Fibroblast of lung (primary cell): ENCODE results near the gene SLC7A5. TPM values are rescaled to one million over a fixed set of nuclear protein-coding genes. Genes with fewer than 3 reads are reported as not detected.
"Not testable (repeated sequence)": the region's sequence is repeated elsewhere in the genome, so short reads cannot be mapped to it uniquely, and the experiment has no call there.

Experiments used
- DNase-seq, 2 donors: peaks; one replicate each; pipeline versions ENCODE4 v3.0.0 to v3.0.0-alpha.2; 2010; ENCODE audit warnings: low read depth in 2 of 2
- H2AFZ ChIP-seq: 2 replicates; pipeline ENCODE4 v1.5.1; 2012; ENCODE audit warnings: low read length, control low read depth, inconsistent platforms
- H3K27ac ChIP-seq: 2 replicates; pipeline ENCODE4 v1.5.1; 2011; ENCODE audit warnings: low read length, control low read depth; ENCODE audit not compliant: insufficient read depth
- H3K27me3 ChIP-seq: 2 replicates; pipeline ENCODE4 v1.5.1; 2011; ENCODE audit warnings: mild to moderate bottlenecking, low read length; ENCODE audit not compliant: control insufficient read depth, insufficient read depth
- H3K36me3 ChIP-seq: 2 replicates; pipeline ENCODE4 v1.5.1; 2011; ENCODE audit warnings: low read length; ENCODE audit not compliant: control insufficient read depth, insufficient read depth
- H3K4me1 ChIP-seq: 2 replicates; pipeline ENCODE4 v1.5.1; 2011; ENCODE audit warnings: low read length; ENCODE audit not compliant: control insufficient read depth, insufficient read depth; ENCODE audit errors: extremely low read depth
- H3K4me2 ChIP-seq: 2 replicates; pipeline ENCODE4 v1.5.1; 2011; ENCODE audit warnings: low read length, control low read depth; ENCODE audit not compliant: insufficient read depth; ENCODE audit errors: extremely low read depth
- H3K4me3 ChIP-seq, 4 experiments: fragments of 200-600 bp in 1 of 4; sonication (generic) in 1 of 4; replicated peaks in 1 of 4; 2 replicates each; pipeline ENCODE4 v1.5.1; 2011 to 2016; ENCODE audit warnings: low read length in 4 of 4, low read depth in 3 of 4, mild to moderate bottlenecking in 3 of 4, control low read depth in 2 of 4, inconsistent platforms in 1 of 4, mixed read lengths in 1 of 4; ENCODE audit not compliant: insufficient read depth in 1 of 4; ENCODE audit errors: control extremely low read depth in 1 of 4
- H3K79me2 ChIP-seq: 2 replicates; pipeline ENCODE4 v1.5.1; 2012; ENCODE audit warnings: mild to moderate bottlenecking, low read length, inconsistent platforms; ENCODE audit not compliant: control insufficient read depth, insufficient read depth
- H3K9ac ChIP-seq: 2 replicates; pipeline ENCODE4 v1.5.1; 2011; ENCODE audit warnings: mild to moderate bottlenecking, low read length, control low read depth; ENCODE audit not compliant: insufficient read depth
- H3K9me3 ChIP-seq: 2 replicates; pipeline ENCODE4 v1.5.1; 2012; ENCODE audit warnings: low read depth, low read length; ENCODE audit not compliant: control insufficient read depth, insufficient read depth
- H4K20me1 ChIP-seq: 2 replicates; pipeline ENCODE4 v1.5.1; 2011; ENCODE audit warnings: low read length; ENCODE audit not compliant: control insufficient read depth, insufficient read depth; ENCODE audit errors: extremely low read depth
- EZH2 ChIP-seq: IDR thresholded peaks from 2 replicates; pipeline ENCODE4 v1.5.1; 2012; ENCODE audit warnings: low read length, control low read depth, mild to moderate bottlenecking; ENCODE audit errors: missing control alignments
- polyA plus RNA-seq, 2 donors: library from polyadenylated mRNA; depleted of rRNA in 1 of 2; stranded (reverse) in 1 of 2; unstranded in 1 of 2; fragments of >200 nt; gene quantifications; 2 replicates each; pipeline ENCODE4 v1.2.1, GENCODE V29; 2011 to 2012; ENCODE audit warnings: missing spikeins in 1 of 2
- total RNA-seq: library from RNA; depleted of rRNA; stranded (reverse); fragments of >200 nt; gene quantifications from 2 replicates; pipeline ENCODE4 v1.2.1, GENCODE V29; 2014
- TF ChIP-seq, protein P1 (sequence below), 2 donors: IDR thresholded peaks in 1 of 2; conservative IDR thresholded peaks in 1 of 2; 1 replicate in 1 of 2; 2 replicates in 1 of 2; pipeline ENCODE4 v1.5.1; 2011 to 2012; ENCODE audit warnings: low read length in 2 of 2, control low read depth in 1 of 2, inconsistent platforms in 1 of 2, low read depth in 1 of 2, mild to moderate bottlenecking in 1 of 2

Gene SLC7A5
- total and polyA plus RNA-seq, 2 donors (not counting 1 experiment from before 2014, with no cell fraction given), result 5.2 to 38.3 TPM

DNA sequence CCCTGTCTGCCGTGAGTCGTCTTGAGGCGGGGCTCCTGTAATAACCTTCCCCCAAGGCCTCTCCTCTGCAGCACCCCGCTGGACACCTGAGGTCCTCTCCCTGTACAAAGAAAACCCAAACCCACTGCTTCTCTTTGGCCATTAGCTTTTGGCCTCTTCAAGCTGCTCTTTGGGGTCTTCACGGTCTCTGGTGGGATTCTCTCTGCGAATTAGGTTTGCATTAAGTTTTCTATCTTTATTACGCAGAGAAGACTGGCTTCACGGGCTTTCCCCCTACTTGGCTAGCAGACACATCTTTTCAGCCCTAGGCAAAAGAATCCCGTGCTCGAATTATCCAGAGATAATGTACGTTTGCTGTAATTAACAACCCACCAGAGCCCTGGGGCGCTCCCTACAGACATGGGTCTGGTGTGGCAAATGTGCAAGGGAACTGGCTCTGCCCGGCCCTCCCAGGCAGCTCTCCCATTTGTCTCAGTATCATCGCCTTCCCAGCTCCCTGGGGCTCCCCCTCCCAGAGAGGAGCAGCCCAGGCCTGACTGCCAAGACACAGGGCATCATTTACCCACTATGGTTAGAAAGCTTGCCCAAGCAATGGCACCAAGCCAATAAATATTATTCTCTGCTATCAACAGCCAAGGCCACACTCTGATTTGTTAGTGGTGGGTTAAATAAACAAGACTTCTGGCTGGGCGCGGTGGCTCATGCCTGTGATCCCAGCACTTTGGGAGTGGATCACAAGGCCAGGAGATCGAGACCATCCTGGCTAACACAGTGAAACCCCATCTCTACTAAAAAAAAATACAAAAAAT lies 78.8 kb downstream of the SLC7A5 start:
- Histone ChIP-seq H3K27ac (peak overlapping the region; percentile 73), H3K4me3 (no peak overlapping the region), H3K79me2 (no peaks in the 10 kb centered on the region), H3K36me3 (no peaks in the 10 kb centered on the region), H3K4me1 (peaks cover 7% of the 10 kb centered on the region), H3K9me3 (no peaks in the 10 kb centered on the region), H3K4me2 (no peak overlapping the region), H3K9ac (no peak overlapping the region), H3K27me3 (peaks cover 11% of the 10 kb centered on the region), H4K20me1 (no peaks in the 10 kb centered on the region), H2AFZ (no peak overlapping the region)
- TF ChIP-seq, protein P1, sequence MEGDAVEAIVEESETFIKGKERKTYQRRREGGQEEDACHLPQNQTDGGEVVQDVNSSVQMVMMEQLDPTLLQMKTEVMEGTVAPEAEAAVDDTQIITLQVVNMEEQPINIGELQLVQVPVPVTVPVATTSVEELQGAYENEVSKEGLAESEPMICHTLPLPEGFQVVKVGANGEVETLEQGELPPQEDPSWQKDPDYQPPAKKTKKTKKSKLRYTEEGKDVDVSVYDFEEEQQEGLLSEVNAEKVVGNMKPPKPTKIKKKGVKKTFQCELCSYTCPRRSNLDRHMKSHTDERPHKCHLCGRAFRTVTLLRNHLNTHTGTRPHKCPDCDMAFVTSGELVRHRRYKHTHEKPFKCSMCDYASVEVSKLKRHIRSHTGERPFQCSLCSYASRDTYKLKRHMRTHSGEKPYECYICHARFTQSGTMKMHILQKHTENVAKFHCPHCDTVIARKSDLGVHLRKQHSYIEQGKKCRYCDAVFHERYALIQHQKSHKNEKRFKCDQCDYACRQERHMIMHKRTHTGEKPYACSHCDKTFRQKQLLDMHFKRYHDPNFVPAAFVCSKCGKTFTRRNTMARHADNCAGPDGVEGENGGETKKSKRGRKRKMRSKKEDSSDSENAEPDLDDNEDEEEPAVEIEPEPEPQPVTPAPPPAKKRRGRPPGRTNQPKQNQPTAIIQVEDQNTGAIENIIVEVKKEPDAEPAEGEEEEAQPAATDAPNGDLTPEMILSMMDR (conservative IDR thresholded peaks at IDR 0.05 in 1 of 2, IDR thresholded peaks at IDR 0.05 in 1 of 2; ENCODE audit: low read depth in 1 of 2, low read length in 2 of 2), result no peak
- TF ChIP-seq EZH2, result no peak
- peak in 1 of 2 donors; percentile 91 for DNase-seq

DNA sequence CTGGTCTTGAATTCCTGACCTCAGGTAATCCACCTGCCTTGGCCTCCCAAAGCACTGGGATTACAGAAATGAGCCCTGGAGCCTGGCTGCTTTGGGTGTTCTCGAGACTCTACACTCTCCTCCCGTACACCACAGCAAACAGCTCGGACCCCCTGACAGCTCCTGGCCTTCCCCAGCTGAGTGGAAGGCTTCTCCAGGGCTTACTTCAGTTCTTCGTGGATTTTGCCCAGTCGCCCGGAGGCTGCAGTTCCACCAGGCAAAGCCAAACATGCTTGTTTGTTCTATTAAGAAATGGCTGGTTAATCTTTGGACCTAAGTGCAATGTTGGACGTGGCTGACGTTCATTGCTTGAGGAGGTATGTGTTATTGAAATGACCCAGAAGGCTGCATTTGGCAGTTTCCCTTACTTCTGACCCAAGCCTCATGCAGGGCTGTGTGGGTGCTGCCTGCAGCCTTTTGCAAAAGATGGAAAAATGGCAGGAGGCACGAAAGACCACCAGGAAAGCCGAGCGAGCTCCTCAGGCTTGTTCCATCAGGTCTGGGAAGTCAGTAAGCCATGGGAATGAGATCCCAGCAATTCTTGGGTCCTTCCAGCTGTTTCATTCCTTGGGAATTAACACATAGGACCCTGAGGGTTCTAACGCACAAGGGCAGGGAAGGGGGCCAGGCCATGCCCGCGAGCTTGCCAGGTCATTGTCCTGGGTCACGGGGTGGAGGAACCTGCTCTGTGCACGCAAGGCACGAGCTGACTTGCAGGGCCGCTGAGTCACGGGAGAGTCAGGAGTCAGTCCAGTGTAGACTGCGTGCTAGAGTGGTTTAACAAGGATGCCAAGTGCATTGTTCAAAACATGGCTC lies 79.6 kb downstream of the SLC7A5 start:
- H3K4me1 ChIP-seq, result peaks cover 7% of the 10 kb centered on the region
- no peaks in the 10 kb centered on the region for H4K20me1 ChIP-seq
- TF ChIP-seq EZH2, result no peak
- TF ChIP-seq, protein P1 (conservative IDR thresholded peaks at IDR 0.05 in 1 of 2, IDR thresholded peaks at IDR 0.05 in 1 of 2; ENCODE audit: low read depth in 1 of 2, low read length in 2 of 2), result no peak
- no peak overlapping the region for H3K4me3 ChIP-seq
- H3K9me3 ChIP-seq, result no peaks in the 10 kb centered on the region
- H2AFZ ChIP-seq, result peak overlapping the region; percentile 5
- H3K9ac ChIP-seq, result peak overlapping the region; percentile 20
- H3K4me2 ChIP-seq, result peak overlapping the region; percentile 48
- peak overlapping the region; percentile 73 for H3K27ac ChIP-seq
- no peaks in the 10 kb centered on the region for H3K79me2 ChIP-seq
- H3K36me3 ChIP-seq, result no peaks in the 10 kb centered on the region
- peak; percentile 76 to 95 for DNase-seq
- H3K27me3 ChIP-seq, result peaks cover 4% of the 10 kb centered on the region

DNA sequence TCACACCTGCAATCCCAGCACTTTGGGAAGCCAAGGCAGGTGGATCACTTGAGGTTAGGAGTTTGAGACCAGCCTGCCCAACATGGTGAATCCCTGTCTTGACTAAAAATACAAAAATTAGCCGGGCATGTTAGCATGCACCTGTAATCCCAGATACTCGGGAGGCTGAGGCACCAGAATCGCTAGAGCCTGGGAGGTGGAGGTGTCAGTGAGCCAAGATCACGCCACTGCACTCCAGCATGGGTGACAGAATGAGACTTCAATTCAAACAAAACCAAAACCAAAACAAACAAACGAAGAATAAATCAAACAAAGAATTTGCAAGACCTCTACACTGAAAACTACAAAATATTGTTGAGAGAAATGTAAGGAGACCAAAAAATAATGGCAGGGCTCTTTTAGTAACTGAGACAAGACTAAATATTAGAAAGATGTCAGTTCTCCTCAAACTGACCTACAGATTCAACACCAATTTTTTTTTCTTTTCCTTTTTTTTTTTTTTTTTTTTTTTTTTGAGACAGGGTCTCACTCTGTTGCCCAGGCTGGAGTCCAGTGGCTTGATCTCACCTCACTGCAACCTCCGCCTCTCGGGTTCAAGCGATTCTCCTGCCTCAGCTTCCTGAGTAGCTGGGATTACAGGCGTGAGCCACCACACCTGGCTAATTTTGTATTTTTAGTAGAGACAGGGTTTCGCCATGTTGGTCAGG lies 80.4 kb downstream of the SLC7A5 start:
- not testable (repeated sequence) for H3K36me3 ChIP-seq, H2AFZ ChIP-seq, H3K4me2 ChIP-seq, H3K79me2 ChIP-seq, DNase-seq, H3K9ac ChIP-seq, H3K4me3 ChIP-seq, H4K20me1 ChIP-seq, H3K4me1 ChIP-seq, H3K9me3 ChIP-seq, H3K27me3 ChIP-seq
- peak overlapping the region; percentile 73 for H3K27ac ChIP-seq

DNA sequence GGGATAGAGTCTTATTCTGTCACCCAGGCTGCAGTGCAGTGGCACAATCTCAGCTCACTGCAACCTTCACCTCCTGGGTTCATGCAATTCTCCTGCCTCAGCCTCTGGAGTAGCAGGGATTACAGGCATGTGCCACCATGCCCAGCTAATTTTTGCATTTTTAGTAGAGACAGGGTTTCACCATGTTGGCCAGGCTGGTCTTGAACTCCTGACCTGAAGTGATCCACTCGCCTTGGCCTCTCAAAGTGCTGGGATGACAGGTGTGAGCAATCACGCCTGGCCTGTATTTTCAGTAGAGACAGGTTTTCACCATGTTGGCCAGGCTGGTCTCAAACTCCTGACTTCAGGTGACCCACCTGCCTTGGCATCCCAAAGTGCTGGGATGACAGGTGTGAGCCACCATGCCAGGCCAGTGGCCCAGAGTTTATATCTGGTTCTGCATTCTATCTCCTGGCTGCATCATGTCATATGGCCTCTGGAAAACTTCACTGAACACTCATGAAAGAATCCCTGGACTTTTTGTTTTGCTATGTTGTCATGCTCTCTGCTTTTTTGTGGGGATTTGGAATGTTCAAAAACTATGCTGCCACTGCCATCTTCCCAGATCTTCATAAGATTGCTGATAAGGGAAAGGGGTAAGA lies 81.7 kb downstream of the SLC7A5 start:
- not testable (repeated sequence) for H4K20me1 ChIP-seq, H3K27me3 ChIP-seq, H2AFZ ChIP-seq, H3K9ac ChIP-seq, H3K79me2 ChIP-seq, H3K36me3 ChIP-seq, H3K9me3 ChIP-seq, H3K4me2 ChIP-seq, H3K4me3 ChIP-seq, H3K27ac ChIP-seq, H3K4me1 ChIP-seq, DNase-seq
